GM12878 (cell line): ENCODE data around the gene CADPS. TPM values are rescaled to one million over a fixed set of nuclear protein-coding genes. Genes with fewer than 3 reads are reported as not detected.

ENCODE experiments used
- ATAC-seq: fragments of 200-7000 bp; cut with Tn5 transposase; 3 replicates; pipeline ENCODE4 v1.9.1; 2020; ENCODE audit warnings: mild to moderate bottlenecking, moderate library complexity
- BruUV-seq: library from RNA; stranded (reverse); fragments of 400-500 nt; replicated peaks from 2 replicates; lab custom pipeline; 2021; lab: Mats Ljungman, UMichigan
- CTCF ChIA-PET: fragments of 300-600 bp; sonication (Branson Sonifier 250); formaldehyde crosslinking; extraction: SDS; loops from one replicate; lab custom pipeline; 2021; ENCODE audit warnings: inconsistent platforms; lab: Yijun Ruan, JAX
- POLR2A ChIA-PET: fragments of 350-600 bp; formaldehyde crosslinking; extraction: SDS; loops from one replicate; lab custom pipeline; 2021; ENCODE audit warnings: inconsistent platforms; lab: Charles Lee
- RAD21 ChIA-PET: fragments of 300-600 bp; sonication (Branson Sonifier 250); formaldehyde crosslinking; loops from one replicate; lab custom pipeline; 2023; ENCODE audit warnings: antibody characterized with exemption; ENCODE audit not compliant: unreplicated experiment; lab: Charles Lee
- SMC1A ChIA-PET: fragments of 300-600 bp; sonication (Branson Sonifier 250); formaldehyde crosslinking; loops from one replicate; lab custom pipeline; 2023; ENCODE audit not compliant: unreplicated experiment, uncharacterized antibody; lab: Charles Lee
- DNase-seq: peaks from one replicate; pipeline ENCODE4 v3.0.0-alpha.2; 2011; ENCODE audit warnings: low read depth, low spot score
- FAIRE-seq: peaks from 3 replicates; lab custom pipeline; 2011; peaks lifted over from hg19 to GRCh38; lab: Jason Lieb, UNC
- H2AFZ ChIP-seq: 2 replicates; pipeline ENCODE4 v1.6.0; 2011; ENCODE audit warnings: low read depth, low read length, control low read depth; ENCODE audit not compliant: control insufficient read depth
- H3K27ac ChIP-seq: 2 replicates; pipeline ENCODE4 v1.5.1; 2011; ENCODE audit warnings: control low read depth; ENCODE audit not compliant: control insufficient read depth, insufficient read depth
- H3K27me3 ChIP-seq, 2 experiments: replicated peaks in 1 of 2; 2 replicates each; pipeline versions ENCODE4 v1.6.0 to v1.6.1; 2011; ENCODE audit warnings: low read length in 1 of 2; ENCODE audit not compliant: control insufficient read depth in 2 of 2, insufficient read depth in 2 of 2
- H3K36me3 ChIP-seq, 2 experiments: 2 replicates each; pipeline ENCODE4 v1.5.1; 2011; ENCODE audit warnings: low read length in 1 of 2; ENCODE audit not compliant: control insufficient read depth in 2 of 2, insufficient read depth in 2 of 2
- H3K4me1 ChIP-seq: 2 replicates; pipeline ENCODE4 v1.6.1; 2011; ENCODE audit warnings: mild to moderate bottlenecking, low read length, moderate library complexity, mixed read lengths; ENCODE audit not compliant: control insufficient read depth, insufficient read depth
- H3K4me2 ChIP-seq: 2 replicates; pipeline ENCODE4 v1.6.0; 2011; ENCODE audit warnings: control low read depth; ENCODE audit not compliant: control insufficient read depth, insufficient read depth
- H3K4me3 ChIP-seq: fragments of 200-600 bp; sonication (generic); 2 replicates; pipeline ENCODE4 v1.5.1; 2016
- H3K79me2 ChIP-seq: 2 replicates; pipeline ENCODE4 v1.6.0; 2011; ENCODE audit warnings: low read length; ENCODE audit not compliant: control insufficient read depth, insufficient read depth
- H3K9ac ChIP-seq: 2 replicates; pipeline ENCODE4 v1.8.0; 2011; ENCODE audit warnings: low read length, control low read depth, mixed read lengths; ENCODE audit not compliant: control insufficient read depth, insufficient read depth
- H3K9me3 ChIP-seq: replicated peaks from 3 replicates; pipeline ENCODE4 v1.5.1; 2011; ENCODE audit warnings: mild to moderate bottlenecking, low read length; ENCODE audit not compliant: control insufficient read depth, insufficient read depth
- H4K20me1 ChIP-seq: 2 replicates; pipeline ENCODE4 v1.6.0; 2011; ENCODE audit not compliant: control insufficient read depth, insufficient read depth
- ASH2L ChIP-seq: fragments of 300-600, 200-600 bp; sonication (generic); IDR thresholded peaks from 2 replicates; pipeline ENCODE4 v1.6.1; 2017; ENCODE audit warnings: low read depth, mild to moderate bottlenecking, borderline replicate concordance
- ATF3 ChIP-seq: IDR thresholded peaks from 2 replicates; pipeline ENCODE4 v1.6.1; 2011; ENCODE audit warnings: low read depth, mild to moderate bottlenecking, low read length, moderate library complexity, borderline replicate concordance; ENCODE audit errors: extremely low read depth
- E4F1 ChIP-seq: fragments of 450-650 bp; IDR thresholded peaks from 2 replicates; pipeline ENCODE4 v1.6.1; 2018; ENCODE audit warnings: borderline replicate concordance, mild to moderate bottlenecking; ENCODE audit not compliant: partially characterized antibody
- EGR1 ChIP-seq, 2 experiments: IDR thresholded peaks; 1 replicate in 1 of 2; 2 replicates in 1 of 2; pipeline ENCODE4 v1.6.1; 2011 to 2012; ENCODE audit warnings: low read depth in 2 of 2, low read length in 2 of 2, borderline replicate concordance in 1 of 2, mild to moderate bottlenecking in 1 of 2, moderate library complexity in 1 of 2
- ELK1 ChIP-seq: IDR thresholded peaks from 2 replicates; pipeline ENCODE4 v1.6.1; 2012; ENCODE audit warnings: low read depth, low read length, improper control_type of control experiment
- EP300 ChIP-seq, 2 experiments: fragments of 150-350 bp in 1 of 2; IDR thresholded peaks; 2 replicates each; pipeline ENCODE4 v1.6.1; 2011 to 2012; ENCODE audit warnings: low read depth in 2 of 2, low read length in 2 of 2, borderline replicate concordance in 1 of 2, improper control_type of control experiment in 1 of 2, inconsistent platforms in 1 of 2; ENCODE audit not compliant: control insufficient read depth in 1 of 2
- IKZF2 ChIP-seq, 2 experiments: fragments of 450-650 bp; IDR thresholded peaks; 2 replicates each; pipeline ENCODE4 v1.6.1; 2017; ENCODE audit warnings: mild to moderate bottlenecking in 2 of 2, moderate library complexity in 2 of 2
- KAT2A ChIP-seq: conservative IDR thresholded peaks from 2 replicates; pipeline ENCODE4 v1.6.1; 2011; ENCODE audit warnings: low read depth, low read length; ENCODE audit not compliant: control insufficient read depth
- SMAD1 ChIP-seq: fragments of 450-650 bp; IDR thresholded peaks from 2 replicates; pipeline ENCODE4 v1.6.1; 2018; ENCODE audit warnings: mild to moderate bottlenecking, low read depth; ENCODE audit not compliant: partially characterized antibody
- SMC3 ChIP-seq: IDR thresholded peaks from 2 replicates; pipeline ENCODE4 v1.6.1; 2011; ENCODE audit warnings: low read length, improper control_type of control experiment, borderline replicate concordance
- YY1 ChIP-seq: IDR thresholded peaks from 2 replicates; pipeline ENCODE4 v1.6.1; 2011; ENCODE audit warnings: low read depth, mild to moderate bottlenecking, low read length
- ZNF24 ChIP-seq: fragments of 450-650 bp; IDR thresholded peaks from 2 replicates; pipeline ENCODE4 v1.6.1; 2017; ENCODE audit warnings: antibody characterized with exemption, mild to moderate bottlenecking
- ZNF384 ChIP-seq: IDR thresholded peaks from 2 replicates; pipeline ENCODE4 v1.6.1; 2012; ENCODE audit warnings: low read depth, mild to moderate bottlenecking, low read length, improper control_type of control experiment, borderline replicate concordance
- ZNF622 ChIP-seq: fragments of 450-650 bp; IDR thresholded peaks from 2 replicates; pipeline ENCODE4 v1.6.1; 2017; ENCODE audit warnings: mild to moderate bottlenecking, inconsistent platforms
- WGBS: methylation state at CpG from one replicate; pipeline ENCODE4 v1.1.6; 2016; ENCODE audit warnings: low lambda C conversion rate; ENCODE audit not compliant: insufficient replicate concordance, insufficient coverage; ENCODE audit errors: missing lambda C conversion rate; 5-methylcytosine and 5-hydroxymethylcytosine counted together
- in situ Hi-C: fragments of 300-500 bp; cut with MboI; formaldehyde crosslinking; loops from 9 replicates; pipeline ENCODE4 v1.14.3; 2018; ENCODE audit warnings: mixed read lengths
- intact Hi-C: fragments of 100-400 bp; cut with micrococcal nuclease; formaldehyde crosslinking; loops from one replicate; pipeline ENCODE4 v1.14.2; 2022; ENCODE audit not compliant: unreplicated experiment
- polyA plus RNA-seq, 11 experiments: library from polyadenylated mRNA; depleted of rRNA in 4 of 11; unstranded in 6 of 11; stranded (reverse) in 5 of 11; fragments of >200 nt; fragmentation: Nextera tagmentation in 4 of 11; fragmentation: Illumina TruSeq in 1 of 11; extraction: Ambion mirVana in 4 of 11; extraction: Trizol in 1 of 11; gene quantifications; 1 replicate in 1 of 11; 2 replicates in 10 of 11; pipeline versions ENCODE4 v1.2.1 to v1.2.3, GENCODE V29; 2011 to 2016; ENCODE audit warnings: inconsistent platforms in 2 of 11, missing spikeins in 2 of 11, low read depth in 1 of 11
- total RNA-seq, 4 experiments: library from RNA; depleted of rRNA in 3 of 4; stranded (reverse); fragments of >200 nt in 3 of 4; fragmentation: Illumina TruSeq in 1 of 4; extraction: Trizol in 1 of 4; gene quantifications; 2 replicates each; pipeline versions ENCODE4 v1.2.1 to v1.2.3, GENCODE V29; 2013 to 2021

Gene CADPS
- total and polyA plus RNA-seq, 10 of the 15 experiments (the other 5 are each of a cell fraction or from before 2014, with no cell fraction given), result 0.20 TPM; not detected in 9

- Histone ChIP-seq H3K4me2 (no peak overlapping the region), H2AFZ (no peak overlapping the region), H3K9me3 (no peaks in the 10 kb centered on the region), H3K27me3 (no peaks in the 10 kb centered on the region), H3K79me2 (no peaks in the 10 kb centered on the region), H3K27ac (no peak overlapping the region), H3K4me3 (no peak overlapping the region), H3K9ac (no peak overlapping the region), H4K20me1 (no peaks in the 10 kb centered on the region), H3K36me3 (no peaks in the 10 kb centered on the region), H3K4me1 (no peaks in the 10 kb centered on the region)
- RAD21 ChIA-PET, result no interaction called here
- no peak for TF ChIP-seq ZNF24
- no peak for TF ChIP-seq EGR1 (IDR thresholded peaks at IDR 0.05; ENCODE audit: borderline replicate concordance in 1 of 2, low read depth in 2 of 2, low read length in 2 of 2)
- TF ChIP-seq SMAD1, result no peak
- TF ChIP-seq ASH2L, result no peak
- TF ChIP-seq ELK1, result no peak
- no peak for TF ChIP-seq ATF3
- TF ChIP-seq YY1, result no peak
- TF ChIP-seq ZNF384, result no peak
- TF ChIP-seq ZNF622, result no peak
- TF ChIP-seq EP300 (IDR thresholded peaks at IDR 0.05; ENCODE audit: borderline replicate concordance in 1 of 2, control insufficient read depth in 1 of 2, low read depth in 2 of 2, low read length in 2 of 2), result no peak
- TF ChIP-seq SMC3, result no peak
- TF ChIP-seq IKZF2 (IDR thresholded peaks at IDR 0.05), result no peak
- TF ChIP-seq E4F1, result no peak
- no peak for TF ChIP-seq KAT2A
- SMC1A ChIA-PET, result no interaction called here
- FAIRE-seq, result no peak
- no TSS peak for BruUV-seq
- ATAC-seq, result no peak
- in situ Hi-C loops, result no loop called here
- no peak for DNase-seq
- whole genome bisulfite sequencing, result 42% methylated on average over 2 of the region's 2 CpGs
- intact Hi-C loops, result no loop called here
- POLR2A ChIA-PET, result no interaction called here
- CTCF ChIA-PET, result no interaction called here
Observed at GRCh38 chr3:62922326-62922725, 47.1 kb upstream of the CADPS start.
